Astrocyte of the cerebellum (primary cell): ENCODE results near the gene NALCN.

Source experiments
- DNase-seq: peaks from one replicate; pipeline ENCODE4 v3.0.0-alpha.2; 2011; ENCODE audit warnings: low read depth
- H3K4me3 ChIP-seq: 2 replicates; pipeline ENCODE4 v1.5.1; 2011; ENCODE audit warnings: mild to moderate bottlenecking, low read depth, low read length, moderate library complexity
- CTCF ChIP-seq: IDR thresholded peaks from 2 replicates; pipeline ENCODE4 v1.5.1; 2012; ENCODE audit warnings: low read length, low read depth, moderate library complexity, mild to moderate bottlenecking; ENCODE audit errors: missing control alignments
- in situ Hi-C: cut with HindIII; loops from 2 replicates; pipeline ENCODE4 v1.10.0; 2017; ENCODE audit warnings: low sequenced_read_pairs

The NALCN gene

GRCh38 chr13:101035119-101035620 is 381.1 kb downstream of the NALCN start:
- H3K4me3 ChIP-seq: no peak overlapping the region
- TF ChIP-seq CTCF: no peak
- no peak for DNase-seq
- in situ Hi-C loops: no loop called here

- TF ChIP-seq CTCF: no peak
- no peak overlapping the region for H3K4me3 ChIP-seq
- in situ Hi-C loops: no loop called here
- no peak for DNase-seq
These were observed 389.4 kb downstream of the NALCN start for GRCh38 chr13:101026736-101027398.

- no peak overlapping the region for H3K4me3 ChIP-seq
- TF ChIP-seq CTCF: no peak
- DNase-seq: no peak
- in situ Hi-C loops: no loop called here
These were observed 390.0 kb downstream of the NALCN start for GRCh38 chr13:101026328-101026727.

GRCh38 chr13:101025925-101026324 is 390.4 kb downstream of the NALCN start:
- no peak for DNase-seq
- in situ Hi-C loops: no loop called here
- no peak overlapping the region for H3K4me3 ChIP-seq
- TF ChIP-seq CTCF: no peak

GRCh38 chr13:101025519-101025918 is 390.8 kb downstream of the NALCN start:
- TF ChIP-seq CTCF: no peak
- DNase-seq: no peak
- H3K4me3 ChIP-seq: no peak overlapping the region
- in situ Hi-C loops: no loop called here

- H3K4me3 ChIP-seq: no peak overlapping the region
- no peak for TF ChIP-seq CTCF
- in situ Hi-C loops: no loop called here
- DNase-seq: peak; percentile 3
These were observed 397.2 kb downstream of the NALCN start for GRCh38 chr13:101019126-101019525.

GRCh38 chr13:101018720-101019119 is 397.6 kb downstream of the NALCN start:
- in situ Hi-C loops: no loop called here
- H3K4me3 ChIP-seq: no peak overlapping the region
- DNase-seq: peak; percentile 35
- no peak for TF ChIP-seq CTCF
